OCI-LY7 (cell line): Measurements from ENCODE around the gene RGS17. TPM values are rescaled to one million over a fixed set of nuclear protein-coding genes. Genes with fewer than 3 reads are reported as not detected.
A peak's percentile ranks its signal among the peaks of the same experiment; 100 is the strongest.

Experiments
- BruUV-seq: library from RNA; stranded (reverse); fragments of 400-500 nt; replicated peaks from 2 replicates; lab custom pipeline; 2021; lab: Mats Ljungman, UMichigan
- CTCF ChIA-PET: fragments of 300-600 bp; sonication (Branson Sonifier 250); formaldehyde crosslinking; loops from one replicate; lab custom pipeline; 2022; ENCODE audit warnings: antibody characterized with exemption; ENCODE audit not compliant: unreplicated experiment; lab: Charles Lee
- POLR2A ChIA-PET: fragments of 300-600 bp; sonication (Branson Sonifier 250); formaldehyde crosslinking; loops from one replicate; lab custom pipeline; 2022; ENCODE audit warnings: antibody characterized with exemption; lab: Charles Lee
- DNase-seq: peaks from one replicate; pipeline ENCODE4 v3.0.0-alpha.2; 2015; ENCODE audit warnings: low spot score
- H2AFZ ChIP-seq: fragments of 200-600 bp; sonication (generic), shearing (Covaris generic); 2 replicates; pipeline ENCODE4 v1.6.1; 2014; ENCODE audit warnings: mild to moderate bottlenecking, antibody characterized with exemption, low read length, moderate library complexity
- H3K27ac ChIP-seq: fragments of 200-600 bp; sonication (generic); 2 replicates; pipeline ENCODE4 v1.5.1; 2014; ENCODE audit warnings: mixed run types, low read depth, mild to moderate bottlenecking, moderate library complexity, low read length, inconsistent platforms; ENCODE audit not compliant: poor library complexity, severe bottlenecking
- H3K36me3 ChIP-seq: fragments of 200-600 bp; sonication (generic); 2 replicates; pipeline ENCODE4 v1.6.1; 2014; ENCODE audit warnings: mild to moderate bottlenecking, antibody characterized with exemption, low read length, moderate library complexity, mixed read lengths; ENCODE audit not compliant: insufficient read depth
- H3K4me1 ChIP-seq: fragments of 200-600 bp; sonication (generic); 2 replicates; pipeline ENCODE4 v1.5.1; 2014; ENCODE audit warnings: mild to moderate bottlenecking, low read length; ENCODE audit not compliant: insufficient read depth, poor library complexity, severe bottlenecking
- H3K4me2 ChIP-seq: fragments of 200-600 bp; sonication (generic); 2 replicates; pipeline ENCODE4 v1.6.1; 2014; ENCODE audit warnings: mild to moderate bottlenecking, low read length
- H3K4me3 ChIP-seq: fragments of 200-600 bp; sonication (generic); 2 replicates; pipeline ENCODE4 v1.5.1; 2014; ENCODE audit warnings: mild to moderate bottlenecking, low read depth, low read length; ENCODE audit not compliant: poor library complexity, severe bottlenecking
- H3K79me2 ChIP-seq: fragments of 200-600 bp; sonication (generic); 2 replicates; pipeline ENCODE4 v1.6.1; 2016; ENCODE audit warnings: low read depth, mild to moderate bottlenecking, low read length, moderate library complexity, mixed read lengths; ENCODE audit not compliant: insufficient read depth
- H3K9me2 ChIP-seq: fragments of 200-600 bp; sonication (generic); 2 replicates; pipeline ENCODE4 v1.6.1; 2016; ENCODE audit warnings: mild to moderate bottlenecking, low read length, mixed read lengths; ENCODE audit not compliant: insufficient read depth
- H3K9me3 ChIP-seq: fragments of 200-600 bp; sonication (generic); 2 replicates; pipeline ENCODE4 v1.6.1; 2014; ENCODE audit warnings: mild to moderate bottlenecking, mixed run types, low read length, mixed read lengths
- H4K20me1 ChIP-seq: fragments of 200-600 bp; sonication (generic); 2 replicates; pipeline ENCODE4 v1.6.1; 2014; ENCODE audit warnings: mild to moderate bottlenecking, antibody characterized with exemption, low read length, moderate library complexity, mixed read lengths; ENCODE audit not compliant: insufficient read depth
- EZH2phosphoT487 ChIP-seq: fragments of 200-600 bp; sonication (generic); IDR thresholded peaks from 2 replicates; pipeline ENCODE4 v1.6.1; 2018; ENCODE audit warnings: low read depth, borderline replicate concordance, mild to moderate bottlenecking, mixed run types, antibody characterized with exemption, low read length, moderate library complexity, mixed read lengths
- intact Hi-C: fragments of 100-400 bp; cut with micrococcal nuclease; formaldehyde crosslinking; loops from one replicate; pipeline ENCODE4 v1.10.0; 2022; ENCODE audit not compliant: unreplicated experiment
- total RNA-seq, 2 experiments: library from RNA; depleted of rRNA in 1 of 2; stranded (reverse); fragments of >200 nt in 1 of 2; shearing (Covaris generic) in 1 of 2; gene quantifications; 2 replicates each; pipeline ENCODE4 v1.2.3, GENCODE V29; 2014 to 2022
- TF ChIP-seq, protein P1 (sequence below): fragments of 200-600 bp; sonication (generic); conservative IDR thresholded peaks from 2 replicates; pipeline ENCODE4 v1.5.1; 2014; ENCODE audit warnings: mild to moderate bottlenecking, antibody characterized with exemption, low read length, moderate library complexity, mixed read lengths

Gene RGS17
- total RNA-seq, 2 experiments from 2014 or later: not detected

DNA sequence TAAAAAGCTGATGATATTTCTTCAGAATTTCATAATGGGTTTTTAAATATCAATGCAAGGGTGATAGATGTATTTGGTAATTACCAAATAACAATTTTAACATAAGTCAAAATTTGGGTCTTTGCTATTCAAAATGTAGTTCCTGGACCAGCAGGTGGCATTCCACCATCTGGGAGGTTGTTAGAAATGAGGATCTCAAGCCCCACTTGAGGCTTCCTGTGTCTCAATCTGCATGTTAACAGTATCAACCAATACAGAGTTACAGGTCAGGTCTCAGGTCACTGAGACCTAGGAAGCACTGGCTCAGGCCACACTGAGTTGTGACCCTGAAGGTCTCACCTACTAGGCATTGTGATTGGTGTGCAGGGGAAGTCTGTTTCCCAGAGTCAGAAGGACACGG lies 71.3 kb downstream of the RGS17 start:
- H3K36me3 ChIP-seq: no peaks in the 10 kb centered on the region
- TF ChIP-seq EZH2phosphoT487: no peak
- TF ChIP-seq, protein P1, sequence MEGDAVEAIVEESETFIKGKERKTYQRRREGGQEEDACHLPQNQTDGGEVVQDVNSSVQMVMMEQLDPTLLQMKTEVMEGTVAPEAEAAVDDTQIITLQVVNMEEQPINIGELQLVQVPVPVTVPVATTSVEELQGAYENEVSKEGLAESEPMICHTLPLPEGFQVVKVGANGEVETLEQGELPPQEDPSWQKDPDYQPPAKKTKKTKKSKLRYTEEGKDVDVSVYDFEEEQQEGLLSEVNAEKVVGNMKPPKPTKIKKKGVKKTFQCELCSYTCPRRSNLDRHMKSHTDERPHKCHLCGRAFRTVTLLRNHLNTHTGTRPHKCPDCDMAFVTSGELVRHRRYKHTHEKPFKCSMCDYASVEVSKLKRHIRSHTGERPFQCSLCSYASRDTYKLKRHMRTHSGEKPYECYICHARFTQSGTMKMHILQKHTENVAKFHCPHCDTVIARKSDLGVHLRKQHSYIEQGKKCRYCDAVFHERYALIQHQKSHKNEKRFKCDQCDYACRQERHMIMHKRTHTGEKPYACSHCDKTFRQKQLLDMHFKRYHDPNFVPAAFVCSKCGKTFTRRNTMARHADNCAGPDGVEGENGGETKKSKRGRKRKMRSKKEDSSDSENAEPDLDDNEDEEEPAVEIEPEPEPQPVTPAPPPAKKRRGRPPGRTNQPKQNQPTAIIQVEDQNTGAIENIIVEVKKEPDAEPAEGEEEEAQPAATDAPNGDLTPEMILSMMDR: peak; percentile 35
- POLR2A ChIA-PET: interaction anchor here (0.6 kb wide), 1 partner anchor 30 kb away, joined by 3 read pairs; no protein-coding TSS in a partner anchor
- H3K9me3 ChIP-seq: no peaks in the 10 kb centered on the region
- no TSS peak for BruUV-seq
- CTCF ChIA-PET: no interaction called here
- H3K9me2 ChIP-seq: no peaks in the 10 kb centered on the region
- H2AFZ ChIP-seq: no peak overlapping the region
- H3K4me3 ChIP-seq: no peak overlapping the region
- H3K27ac ChIP-seq: no peak overlapping the region
- H4K20me1 ChIP-seq: no peaks in the 10 kb centered on the region
- no peaks in the 10 kb centered on the region for H3K4me1 ChIP-seq
- H3K79me2 ChIP-seq: no peaks in the 10 kb centered on the region
- DNase-seq: no peak
- intact Hi-C loops: no loop called here
- no peak overlapping the region for H3K4me2 ChIP-seq

DNA sequence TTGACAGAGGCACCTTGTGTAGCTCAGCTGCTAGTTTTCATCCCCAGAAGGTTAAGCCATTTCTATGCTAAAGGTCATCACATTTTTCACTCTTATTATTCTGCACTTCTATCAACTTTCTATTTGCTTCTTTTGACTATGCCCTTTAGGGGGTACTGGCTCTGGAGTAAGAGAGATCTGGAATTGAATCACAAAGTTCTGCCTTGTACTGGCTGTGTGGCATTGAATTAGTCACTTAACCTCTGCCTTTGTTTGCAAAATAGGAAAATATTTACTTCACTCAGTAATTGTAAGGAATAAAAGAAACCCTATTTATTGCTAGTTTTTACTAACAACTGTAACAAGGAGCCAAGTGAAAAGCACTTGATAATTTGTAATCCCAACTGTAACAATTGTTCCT lies 71.8 kb downstream of the RGS17 start:
- ChIA-PET CTCF (no interaction called here), POLR2A (interaction anchor here (0.6 kb wide), 1 partner anchor 31 kb away, joined by 3 read pairs; no protein-coding TSS in a partner anchor)
- Histone ChIP-seq H3K4me2 (no peak overlapping the region), H3K9me3 (no peaks in the 10 kb centered on the region), H3K9me2 (no peaks in the 10 kb centered on the region), H3K27ac (no peak overlapping the region), H4K20me1 (no peaks in the 10 kb centered on the region), H3K4me1 (no peaks in the 10 kb centered on the region), H3K36me3 (no peaks in the 10 kb centered on the region), H3K79me2 (no peaks in the 10 kb centered on the region), H2AFZ (no peak overlapping the region), H3K4me3 (no peak overlapping the region)
- intact Hi-C loops: no loop called here
- TF ChIP-seq, protein P1: no peak
- TF ChIP-seq EZH2phosphoT487: no peak
- DNase-seq: no peak
- no TSS peak for BruUV-seq

DNA sequence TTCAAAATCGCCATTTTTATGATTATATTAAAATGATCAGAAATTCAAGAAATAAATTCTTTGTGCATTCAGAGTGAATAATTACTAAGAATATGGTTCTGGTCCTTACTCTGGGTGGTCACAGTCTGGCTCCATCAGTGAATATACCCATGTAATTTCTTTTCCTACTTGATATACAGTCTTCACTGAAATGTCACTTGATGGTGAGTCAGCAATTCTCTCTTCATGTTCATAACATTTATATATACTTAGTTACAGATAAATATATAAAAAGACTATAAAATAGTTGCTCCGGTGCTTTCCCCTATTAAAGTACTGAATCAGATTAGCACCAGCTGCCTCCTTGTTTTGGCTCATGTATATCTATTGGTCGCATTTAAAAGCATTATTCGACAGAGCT lies 72.2 kb downstream of the RGS17 start:
- Histone ChIP-seq H3K36me3 (no peaks in the 10 kb centered on the region), H3K4me1 (no peaks in the 10 kb centered on the region), H3K4me2 (no peak overlapping the region), H3K79me2 (no peaks in the 10 kb centered on the region), H3K9me2 (no peaks in the 10 kb centered on the region), H3K4me3 (no peak overlapping the region), H3K9me3 (no peaks in the 10 kb centered on the region), H4K20me1 (no peaks in the 10 kb centered on the region), H3K27ac (no peak overlapping the region), H2AFZ (no peak overlapping the region)
- TF ChIP-seq EZH2phosphoT487: no peak
- TF ChIP-seq, protein P1: no peak
- ChIA-PET CTCF (no interaction called here), POLR2A (interaction anchor here (0.6 kb wide), 1 partner anchor 31 kb away, joined by 3 read pairs; no protein-coding TSS in a partner anchor)
- intact Hi-C loops: no loop called here
- BruUV-seq: no TSS peak
- no peak for DNase-seq
